T follicular helper cell (primary cell): Measurements from ENCODE around the gene CCR2.
"Not testable (repeated sequence)": the region's sequence is repeated elsewhere in the genome, so short reads cannot be mapped to it uniquely, and the experiment has no call there.

Source experiments
- DNase-seq: peaks from one replicate; pipeline ENCODE4 v3.0.0-alpha.2; 2020; ENCODE audit warnings: low read depth
- total RNA-seq, 2 experiments: gene quantifications; one replicate each; lab custom pipeline; 2026; lab: John Stamatoyannopoulos, UW

Gene CCR2
- total RNA-seq: 16.4 to 99.2 reads per million in 2 experiments

DNA sequence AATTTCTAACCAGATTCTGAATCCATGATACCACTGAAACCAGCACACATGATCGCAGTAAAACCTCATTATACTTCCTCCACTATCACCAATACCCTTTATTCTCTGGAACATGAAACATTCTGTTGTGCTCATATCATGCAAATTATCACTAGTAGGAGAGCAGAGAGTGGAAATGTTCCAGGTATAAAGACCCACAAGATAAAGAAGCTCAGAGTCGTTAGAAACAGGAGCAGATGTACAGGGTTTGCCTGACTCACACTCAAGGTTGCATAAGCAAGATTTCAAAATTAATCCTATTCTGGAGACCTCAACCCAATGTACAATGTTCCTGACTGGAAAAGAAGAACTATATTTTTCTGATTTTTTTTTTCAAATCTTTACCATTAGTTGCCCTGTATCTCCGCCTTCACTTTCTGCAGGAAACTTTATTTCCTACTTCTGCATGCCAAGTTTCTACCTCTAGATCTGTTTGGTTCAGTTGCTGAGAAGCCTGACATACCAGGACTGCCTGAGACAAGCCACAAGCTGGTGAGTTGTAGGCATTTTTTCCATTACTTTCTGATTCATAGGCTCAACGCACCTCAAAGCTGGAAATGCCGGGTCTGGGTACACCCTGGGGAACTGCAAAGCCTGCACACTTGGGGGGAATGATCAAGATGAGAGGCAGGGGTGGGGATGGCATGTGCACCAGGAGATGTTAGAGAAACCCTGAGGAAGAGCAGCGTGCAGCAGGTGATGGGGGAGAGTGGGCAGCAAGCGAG, at the start of gene CCR2:
Gene CCR2, plus strand, starts transcription at position 465 of the 764 bp plus-strand sequence. CDS start 3,417 bp downstream, outside the sequence.
- DNase-seq: no peak

DNA sequence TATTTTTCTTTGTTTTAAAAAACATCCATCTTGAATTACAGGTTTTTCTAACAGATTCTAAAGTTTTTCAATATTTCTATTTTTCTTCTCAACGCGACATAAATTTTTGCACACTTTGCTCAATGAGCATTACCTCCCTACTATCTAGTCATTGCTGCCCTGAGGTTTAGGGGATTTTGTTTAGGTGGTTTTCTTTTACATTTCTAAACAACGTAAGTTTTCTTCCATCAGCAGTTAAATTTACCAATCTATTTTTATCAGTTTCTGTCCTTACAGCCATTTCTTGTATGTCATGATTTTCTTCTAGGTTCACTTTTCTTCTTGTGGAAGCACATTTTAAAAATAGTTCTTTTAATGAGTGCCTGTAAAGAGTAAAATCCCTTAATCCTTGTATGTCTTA, 49.2 kb upstream of the CCR2 start:
- no peak for DNase-seq

DNA sequence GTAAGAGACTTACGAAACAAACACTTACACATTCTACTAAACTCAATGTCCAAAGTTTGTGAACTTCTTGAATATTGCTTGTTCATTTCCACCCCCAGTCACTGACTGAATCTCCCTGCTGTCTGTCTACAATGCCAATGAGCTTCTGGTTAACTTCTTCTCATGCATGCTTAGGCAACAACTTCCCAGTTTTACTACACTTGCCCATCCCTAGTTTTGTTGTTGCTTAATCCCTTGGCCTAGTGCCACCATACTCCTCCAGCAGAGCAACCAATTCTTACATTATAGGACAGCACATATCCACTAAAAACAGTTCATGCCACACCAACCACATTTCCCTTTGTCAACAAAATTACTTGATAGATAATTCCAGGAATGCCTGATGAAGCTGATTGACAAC, 40.9 kb upstream of the CCR2 start:
- no peak for DNase-seq

DNA sequence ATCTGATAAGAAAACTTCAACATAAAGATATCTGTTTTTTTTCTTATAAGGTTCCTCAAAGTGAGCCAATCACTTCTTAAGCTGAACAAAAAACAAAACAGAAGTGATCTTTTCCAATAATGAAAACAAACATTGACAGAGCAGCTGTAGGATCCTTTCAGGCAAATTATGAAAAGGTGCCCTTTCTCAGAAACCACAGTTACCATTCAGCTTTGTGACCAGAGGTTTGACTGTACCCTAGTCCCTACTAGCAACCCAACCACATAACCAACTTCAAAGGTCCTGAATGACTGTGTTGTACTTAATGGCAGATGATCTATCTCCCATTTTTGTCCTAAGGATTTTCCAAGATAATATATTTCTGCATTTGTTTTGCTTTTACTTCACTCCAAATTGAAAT, 39.4 kb upstream of the CCR2 start:
- no peak for DNase-seq

DNA sequence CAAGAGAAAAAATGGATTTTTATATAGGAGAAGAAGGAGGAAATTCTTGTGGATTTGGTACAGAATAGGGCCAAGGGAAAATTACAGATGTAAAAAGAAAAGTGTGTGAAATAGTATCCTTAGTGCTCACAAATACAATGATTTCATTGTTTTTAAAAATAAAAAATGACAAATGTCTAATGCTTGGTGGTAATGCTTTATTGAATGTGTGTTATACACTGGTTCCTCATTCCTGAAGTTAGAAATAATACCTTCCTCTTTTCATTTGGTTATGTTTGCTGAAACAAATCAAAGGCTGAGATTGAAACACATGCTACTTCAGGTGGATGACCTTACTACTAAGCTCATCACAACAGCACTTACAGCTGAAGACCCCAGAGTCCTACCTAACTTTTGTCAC, 37.7 kb upstream of the CCR2 start:
- DNase-seq: no peak

DNA sequence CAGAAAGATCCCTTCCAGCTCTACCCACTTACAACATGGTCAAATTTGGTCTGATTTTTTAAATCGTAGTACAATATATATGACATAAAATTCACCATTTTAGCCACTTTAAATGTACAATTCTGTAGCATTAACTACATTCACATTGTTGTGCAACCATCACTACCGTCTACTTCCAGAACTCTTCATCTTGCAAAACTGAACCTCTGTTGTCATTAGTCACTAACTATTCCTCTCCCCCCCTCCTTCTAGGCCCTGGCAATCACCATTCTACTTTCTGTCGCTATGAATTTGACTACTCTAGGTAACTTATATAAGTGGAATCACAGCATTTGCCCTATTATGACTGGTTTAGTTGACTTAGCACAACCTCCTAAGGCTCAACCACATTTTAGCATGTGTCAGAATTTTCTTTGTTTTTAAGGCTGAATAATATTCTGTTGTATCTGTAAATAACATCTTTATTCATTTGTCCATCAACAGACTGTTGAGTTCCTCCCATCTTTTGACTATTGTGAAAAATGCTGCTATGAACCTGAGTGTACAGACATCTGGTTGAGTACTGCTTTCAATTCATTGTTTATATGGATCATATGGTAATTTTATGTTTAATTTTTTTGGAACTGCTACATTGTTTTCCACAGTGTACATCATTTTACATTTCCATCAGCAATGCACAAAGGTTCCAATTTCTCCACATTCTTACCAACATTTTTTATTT, 35.5 kb upstream of the CCR2 start:
- DNase-seq: no peak

DNA sequence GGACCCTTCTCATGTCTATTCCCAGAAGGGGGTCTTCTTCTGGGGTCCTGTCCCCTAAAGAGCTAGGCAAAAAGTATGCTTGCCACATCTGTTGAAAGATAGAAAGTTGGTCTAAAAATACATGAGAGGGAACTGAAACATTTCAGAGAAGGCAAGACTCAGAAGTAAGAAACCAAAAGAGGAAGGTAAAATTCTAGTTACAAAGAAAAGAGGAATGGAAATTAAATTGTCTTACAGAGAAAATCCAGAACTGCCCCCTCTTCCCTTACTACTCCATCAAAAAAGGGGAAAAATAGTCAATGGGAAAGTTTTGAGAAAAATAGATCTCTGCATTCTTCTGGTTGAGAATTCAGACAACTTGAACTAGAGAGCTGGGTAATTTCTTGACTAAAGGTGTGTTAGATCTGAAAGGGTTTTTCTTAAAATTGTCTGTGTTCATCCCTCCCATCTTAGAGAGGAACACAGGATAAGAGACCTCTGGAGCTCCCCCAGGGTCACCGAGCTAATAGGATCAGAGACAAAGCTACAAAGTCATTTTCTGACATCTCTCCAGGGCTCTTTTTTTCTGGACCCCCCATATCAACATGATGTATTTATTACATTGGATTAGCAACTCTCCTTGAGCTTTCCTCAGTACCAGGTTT, 32.3 kb upstream of the CCR2 start:
- no peak for DNase-seq

DNA sequence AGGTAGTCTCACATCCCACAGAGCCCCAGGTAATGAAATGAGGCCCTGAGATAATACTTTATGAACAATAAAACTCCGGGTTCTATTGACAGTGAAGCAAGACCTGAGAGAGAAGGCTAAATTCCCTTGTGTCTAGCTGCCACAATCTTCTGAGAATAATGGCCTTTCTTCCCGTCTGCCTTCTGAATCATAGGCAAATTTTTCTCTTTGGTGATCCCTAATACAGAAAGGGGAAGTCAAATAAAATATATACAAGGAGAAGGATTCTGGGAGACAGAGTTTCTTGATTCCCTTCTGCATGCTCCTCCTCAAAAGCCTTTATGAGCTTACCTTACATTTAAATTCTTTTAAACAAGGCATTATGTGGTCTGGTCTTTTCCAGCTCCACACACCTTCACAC, 29.9 kb upstream of the CCR2 start:
- no peak for DNase-seq

DNA sequence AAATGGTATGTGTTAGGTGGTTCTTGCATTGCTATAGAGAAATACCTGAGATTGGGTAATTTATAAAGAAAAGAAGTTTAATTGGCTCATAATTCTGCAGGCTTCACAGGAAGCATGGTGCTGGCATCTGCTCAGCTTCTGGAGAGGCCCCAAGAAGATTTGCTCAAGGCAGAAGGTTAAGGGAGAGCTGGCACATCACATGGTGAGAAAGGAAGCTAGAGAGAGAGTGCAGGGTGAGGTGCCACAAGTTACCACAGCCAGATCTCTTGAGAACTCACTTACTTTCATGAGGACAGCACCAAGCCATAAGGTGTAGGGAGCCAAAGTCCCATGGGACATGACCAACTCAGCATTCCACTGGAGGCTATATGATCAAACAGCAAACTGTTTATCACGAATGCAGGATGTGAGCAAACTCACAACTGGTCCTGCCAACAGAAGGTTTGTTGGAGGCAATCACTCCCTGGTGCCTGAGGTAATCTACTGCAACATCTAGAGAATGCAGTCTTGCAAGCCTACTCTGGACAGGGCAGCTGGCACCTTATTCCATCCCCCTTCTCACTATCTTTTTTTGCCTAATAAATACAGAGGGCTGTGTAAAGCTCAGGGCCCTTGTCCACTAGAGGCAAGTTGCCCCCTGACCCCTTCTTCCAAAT, 28.1 kb upstream of the CCR2 start:
- DNase-seq: no peak

DNA sequence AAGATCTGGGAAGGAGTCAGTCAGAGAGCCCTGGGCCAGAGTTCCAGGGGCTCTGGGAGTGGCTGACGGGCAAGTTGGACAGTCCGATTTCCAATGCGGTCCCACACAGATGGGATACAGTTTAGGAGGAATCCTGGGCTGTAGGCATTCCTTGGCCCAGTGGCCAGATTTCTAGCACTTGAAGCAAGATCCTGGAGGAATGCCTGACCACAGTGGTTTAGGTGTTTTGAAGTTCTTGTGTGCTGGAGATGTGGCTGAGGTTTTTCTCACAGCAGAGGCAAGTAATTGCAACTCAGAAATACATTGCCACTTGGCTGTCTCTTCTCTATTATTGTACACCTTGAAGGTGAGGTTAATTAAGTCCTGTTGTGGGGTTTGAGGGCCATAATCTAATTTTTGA, 23.2 kb upstream of the CCR2 start:
- DNase-seq: not testable (repeated sequence)

DNA sequence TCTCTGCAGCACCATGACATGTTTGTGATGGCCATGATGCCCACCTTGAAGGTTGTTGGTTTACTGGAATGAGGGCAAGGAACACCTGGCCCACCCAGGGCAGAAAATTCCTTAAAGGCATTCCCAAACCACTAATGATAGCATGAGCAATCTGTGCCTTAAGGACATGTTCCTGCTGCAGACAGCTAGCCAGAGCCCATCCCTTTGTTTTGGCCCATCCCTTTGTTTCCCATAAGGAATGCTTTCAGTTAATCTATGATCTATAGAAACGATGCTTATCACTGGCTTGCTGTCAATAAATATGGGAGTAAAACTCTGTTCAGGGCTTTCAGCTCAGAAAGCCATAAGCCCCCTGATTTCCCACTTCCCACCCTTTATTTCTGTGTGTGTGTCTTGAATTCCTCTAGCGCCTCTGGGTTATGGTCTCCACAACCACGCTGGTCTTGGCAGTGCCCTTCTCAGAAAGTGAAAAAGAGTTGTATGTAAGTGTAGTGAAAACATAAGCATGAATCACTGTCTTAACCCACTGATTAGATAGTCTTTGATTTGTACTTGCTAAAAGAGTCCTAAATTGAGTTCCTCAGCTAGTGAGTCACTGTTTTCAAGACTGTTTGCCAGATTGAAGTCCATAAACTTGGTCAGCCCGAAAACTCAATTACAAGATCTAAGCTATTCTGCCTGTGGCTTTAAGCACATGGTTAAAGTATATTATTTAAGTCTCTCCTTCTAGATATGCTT, 19.0 kb upstream of the CCR2 start:
- DNase-seq: no peak

DNA sequence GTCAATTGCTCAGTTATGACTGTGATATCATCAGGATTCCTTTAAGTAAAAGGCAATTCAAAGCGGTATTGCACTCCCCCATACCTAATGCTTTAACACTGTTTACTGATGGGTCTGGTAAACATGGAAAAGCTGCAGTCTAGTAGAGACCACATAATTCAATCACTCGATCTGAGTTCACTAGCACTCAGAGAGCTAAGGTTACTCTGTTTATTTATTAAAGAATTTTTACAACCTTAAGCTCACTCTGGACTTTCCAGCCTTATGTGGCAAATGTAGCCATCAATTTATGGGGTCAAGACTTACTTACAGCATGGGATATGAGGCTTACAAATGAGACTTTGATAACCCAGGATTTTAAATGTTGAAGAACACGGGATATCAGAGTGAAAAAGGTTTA, 18.4 kb upstream of the CCR2 start:
- DNase-seq: no peak

DNA sequence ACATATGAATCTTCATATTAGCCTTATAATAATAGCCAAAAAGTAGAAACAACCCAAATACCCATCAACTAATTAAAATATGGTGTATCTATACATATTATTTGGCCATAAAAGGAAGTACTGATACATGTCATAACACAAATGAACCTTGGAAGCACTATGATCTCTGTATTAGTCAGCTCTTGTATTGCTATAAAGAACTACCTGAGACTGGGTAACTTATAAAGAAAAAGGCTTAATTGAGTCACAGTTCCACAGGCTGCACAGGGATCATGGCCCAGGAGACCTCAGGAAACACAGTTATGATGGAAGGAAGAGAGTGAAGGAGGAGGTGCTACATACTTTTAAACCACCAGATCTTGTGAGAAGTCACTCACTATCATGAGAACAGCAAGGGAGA, 16.0 kb upstream of the CCR2 start:
- DNase-seq: no peak

DNA sequence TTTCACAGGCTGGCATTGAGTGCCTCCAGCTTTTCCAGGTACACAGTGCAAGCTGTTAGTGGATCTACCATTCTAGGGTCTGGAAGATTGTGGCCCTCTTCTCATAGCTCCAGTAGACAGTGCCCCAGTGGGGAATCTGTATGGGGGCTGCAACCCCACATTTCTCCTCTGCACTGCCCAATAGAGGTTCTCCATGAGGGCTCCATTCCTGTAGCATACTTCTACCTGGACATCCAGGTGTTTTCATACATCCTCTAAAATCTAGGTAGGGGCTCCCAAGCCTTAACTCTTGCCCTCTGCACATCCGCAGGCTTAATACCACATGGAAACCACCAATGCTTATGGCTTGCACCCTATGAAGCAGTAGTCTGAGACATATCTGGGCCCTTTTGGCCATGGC, 15.1 kb upstream of the CCR2 start:
- DNase-seq: no peak

DNA sequence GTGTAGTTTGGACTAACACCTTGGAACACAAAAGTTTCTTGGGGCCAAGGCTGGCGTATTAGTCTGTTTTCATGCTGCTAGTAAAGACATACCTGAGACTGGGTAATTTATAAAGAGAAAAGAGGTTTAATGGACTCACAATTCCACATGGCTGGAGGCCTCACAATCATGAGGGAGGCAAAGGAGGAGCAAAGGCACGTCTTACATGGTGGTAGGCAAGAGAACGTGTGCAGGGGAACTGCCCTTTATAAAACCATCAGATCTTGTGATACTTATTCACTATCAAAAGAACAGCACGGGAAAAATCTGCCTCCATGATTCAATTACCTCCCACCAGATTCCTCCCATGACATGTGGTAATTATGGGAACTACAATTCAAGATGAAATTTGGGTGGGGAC, 9.4 kb upstream of the CCR2 start:
- no peak for DNase-seq

DNA sequence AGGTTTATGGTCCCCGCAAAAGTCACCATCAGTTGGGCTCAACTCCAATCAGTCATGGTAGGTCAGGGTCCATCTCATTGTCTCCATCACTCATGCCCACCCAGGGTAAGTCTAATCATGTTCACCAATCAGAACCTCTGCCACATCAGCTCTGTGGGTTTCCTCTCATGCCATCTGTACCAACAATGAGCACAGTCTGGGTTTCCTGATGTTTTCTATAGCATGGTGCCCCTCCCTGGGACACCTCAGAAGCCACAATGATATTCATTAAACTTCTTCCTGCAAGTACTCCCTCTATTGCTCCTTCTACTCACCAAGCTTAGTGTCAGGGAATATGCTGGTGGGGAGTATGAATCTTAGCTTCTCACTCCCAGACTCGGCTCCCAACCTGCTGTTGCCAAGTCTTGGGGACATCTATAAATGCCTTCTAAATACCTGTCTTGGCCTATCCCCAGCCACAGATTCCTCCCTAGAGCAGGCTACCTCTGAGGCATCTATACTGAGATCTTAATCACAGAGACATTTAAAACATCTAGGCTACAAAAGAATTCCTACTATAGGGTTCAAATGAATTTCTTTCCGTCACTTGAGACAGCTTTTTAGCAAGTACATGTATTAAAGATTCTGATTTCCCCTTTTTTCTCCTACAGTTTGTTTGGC, 5.0 kb upstream of the CCR2 start:
- no peak for DNase-seq

DNA sequence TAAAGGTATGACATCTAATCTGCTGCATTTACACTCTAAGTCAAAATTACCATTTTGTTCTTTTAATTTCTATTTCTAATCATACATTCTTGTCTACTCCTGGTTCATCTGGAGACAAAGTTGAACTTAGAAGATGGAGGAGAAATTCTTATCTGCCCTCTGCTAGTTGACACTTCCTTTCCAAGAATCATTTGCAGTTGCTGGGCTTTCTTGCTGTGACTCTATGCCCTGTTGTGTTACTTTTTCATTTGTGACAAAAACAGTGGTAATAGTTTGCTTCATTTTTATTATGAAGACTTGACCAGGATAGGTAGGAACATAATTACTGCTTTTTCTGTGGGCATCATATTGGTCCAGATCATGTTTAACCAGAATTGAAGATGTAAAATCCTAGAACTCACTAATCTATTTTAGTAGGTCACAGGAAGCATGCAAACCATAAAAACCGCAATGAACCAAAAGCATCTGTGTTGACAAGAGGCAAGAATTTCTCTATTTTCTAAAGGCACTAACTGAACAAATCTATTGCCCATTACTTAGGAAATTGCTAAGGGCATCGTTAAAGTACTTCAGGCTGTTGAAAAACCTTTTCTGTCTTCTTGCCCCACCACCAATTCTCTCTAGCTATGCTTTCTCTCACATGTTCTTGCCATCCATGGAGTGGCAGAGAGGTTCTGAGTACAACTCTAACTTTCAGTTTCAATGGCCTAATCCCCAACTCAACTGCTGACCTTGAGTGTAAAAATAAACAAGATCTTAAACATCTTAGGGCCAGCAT, 4.2 kb upstream of the CCR2 start:
- DNase-seq: no peak

DNA sequence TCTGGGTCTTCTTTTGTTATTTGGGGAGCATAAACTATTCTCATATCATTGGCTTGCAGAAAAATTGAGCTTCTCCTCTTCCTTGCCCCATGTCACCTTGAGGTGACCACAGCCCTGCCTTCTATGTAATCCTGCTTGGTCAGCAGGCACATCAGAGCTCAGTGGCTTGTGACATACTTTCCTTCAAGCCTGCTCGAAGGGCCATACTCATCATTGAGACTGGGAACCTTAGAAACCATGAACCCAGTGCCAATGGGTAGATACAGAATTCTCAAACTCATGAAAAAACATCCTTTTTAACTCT, 3.7 kb upstream of the CCR2 start:
- no peak for DNase-seq

DNA sequence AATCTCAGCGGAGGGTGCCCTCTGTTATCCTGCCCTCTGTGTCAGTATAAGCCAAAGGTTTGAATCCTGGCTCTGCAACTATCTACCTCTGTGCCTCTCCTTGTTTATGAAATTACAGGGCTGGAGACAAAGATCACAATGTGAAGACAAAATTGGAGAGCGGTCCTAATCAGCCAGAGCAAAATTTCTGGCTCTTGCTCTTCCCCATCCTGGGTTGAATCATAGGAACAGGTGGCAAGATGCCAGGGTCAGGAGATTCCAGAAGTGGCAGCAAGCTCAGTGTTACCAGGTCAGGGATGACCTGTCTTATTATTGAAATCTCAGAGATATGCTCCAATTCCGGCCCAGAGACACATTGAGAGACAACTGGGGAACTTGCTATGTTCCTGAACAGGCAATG, 2.3 kb upstream of the CCR2 start:
- no peak for DNase-seq

DNA sequence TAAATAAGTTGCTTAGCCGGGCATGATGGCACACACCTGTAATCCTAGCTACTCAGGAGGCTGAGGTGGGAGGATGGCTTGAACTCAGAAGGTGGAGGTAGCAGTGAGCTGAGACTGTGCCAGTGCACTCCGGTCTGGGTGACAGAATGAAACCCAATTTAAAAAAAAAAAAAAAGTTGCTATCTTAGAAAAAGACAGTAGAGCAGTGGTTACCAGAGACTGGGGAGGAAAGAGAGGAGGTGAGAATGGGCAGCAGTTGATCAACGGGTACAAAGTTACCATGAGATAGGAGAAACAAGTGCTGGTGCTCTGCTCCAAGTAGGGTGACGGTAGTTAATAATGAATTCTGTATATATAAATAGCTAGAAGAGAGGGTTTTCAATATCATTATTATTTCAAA, 821 bp upstream of the CCR2 start:
- DNase-seq: no peak

DNA sequence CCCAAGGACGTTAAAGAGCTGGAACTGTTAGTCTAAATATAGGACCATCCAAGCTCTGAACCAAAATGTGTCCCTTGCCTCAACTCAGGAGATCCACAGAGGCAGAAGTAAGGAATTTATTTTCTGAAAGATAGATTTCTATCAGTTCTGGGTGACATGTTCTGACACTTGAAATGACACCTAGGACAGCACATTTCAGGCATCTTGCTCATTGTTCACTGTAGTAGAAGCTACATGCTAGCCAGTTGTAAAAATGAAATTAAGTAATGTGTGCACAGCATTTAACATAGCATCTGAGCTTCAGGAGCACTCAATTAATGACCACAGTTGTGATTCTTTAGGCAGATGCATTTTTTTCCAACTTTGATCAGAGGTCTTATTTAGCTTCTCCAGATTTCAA, 567 bp downstream of the CCR2 start:
- DNase-seq: no peak
